Thoracic aorta (tissue), 2 donors: Measurements from ENCODE around the gene MXI1. TPM values are rescaled to one million over a fixed set of nuclear protein-coding genes. Genes with fewer than 3 reads are reported as not detected.

Experiments
- ATAC-seq: fragments of 150-250 bp; one replicate; pipeline ENCODE4 v1.8.0; 2017; ENCODE audit warnings: low read depth; ENCODE audit not compliant: insufficient number of reproducible peaks, low FRiP score
- DNase-seq: peaks from one replicate; pipeline ENCODE4 v3.0.0-alpha.2; 2020; ENCODE audit warnings: low spot score
- H3K27ac ChIP-seq, 2 donors: fragments of 200-600 bp; sonication (generic); 1 replicate in 1 of 2; 2 replicates in 1 of 2; pipeline ENCODE4 v1.5.1; 2016; ENCODE audit warnings: mild to moderate bottlenecking in 2 of 2, moderate library complexity in 2 of 2
- H3K27me3 ChIP-seq: fragments of 200-600 bp; sonication (generic); replicated peaks from 2 replicates; pipeline ENCODE4 v1.6.0; 2016; ENCODE audit warnings: mild to moderate bottlenecking; ENCODE audit not compliant: insufficient read depth
- H3K36me3 ChIP-seq: fragments of 200-600 bp; sonication (generic); one replicate; pipeline ENCODE4 v1.5.1; 2016
- H3K4me1 ChIP-seq, 2 donors: fragments of 200-600 bp; sonication (generic); 1 replicate in 1 of 2; 2 replicates in 1 of 2; pipeline versions ENCODE4 v1.5.1 to v1.6.0; 2016; ENCODE audit warnings: low read depth in 2 of 2, mild to moderate bottlenecking in 1 of 2; ENCODE audit not compliant: control insufficient read depth in 1 of 2
- H3K4me3 ChIP-seq: fragments of 200-600 bp; sonication (generic); 2 replicates; pipeline ENCODE4 v1.5.1; 2016; ENCODE audit warnings: mild to moderate bottlenecking
- H3K9me3 ChIP-seq: fragments of 200-600 bp; sonication (generic); 2 replicates; pipeline ENCODE4 v1.5.1; 2016
- CTCF ChIP-seq: fragments of 200-600 bp; sonication (generic); IDR thresholded peaks from one replicate; pipeline ENCODE4 v1.5.1; 2019; ENCODE audit warnings: antibody characterized with exemption
- total RNA-seq, 2 donors: library from RNA; depleted of rRNA; stranded (reverse); fragments of >200 nt; gene quantifications; one replicate each; pipeline versions ENCODE4 v1.1.0 to v1.2.3, GENCODE V29; 2016

MXI1 gene
- total RNA-seq, 2 donors from 2014 or later: 87.7 to 92.8 TPM

GRCh38 chr10:110163192-110163773, 44.1 kb upstream of the MXI1 start:
- no peak overlapping the region for H3K4me3 ChIP-seq
- no peaks in the 10 kb centered on the region for H3K36me3 ChIP-seq
- no peaks in the 10 kb centered on the region for H3K27me3 ChIP-seq
- H3K27ac ChIP-seq: no peak overlapping the region
- H3K4me1 ChIP-seq: peaks cover 0 to 6% of the 10 kb centered on the region in 2 donors
- H3K9me3 ChIP-seq: no peaks in the 10 kb centered on the region
- no peak for DNase-seq
- TF ChIP-seq CTCF: no peak
- no peak for ATAC-seq

- Histone ChIP-seq H3K9me3 (no peaks in the 10 kb centered on the region), H3K4me1 (peaks cover 0 to 11% of the 10 kb centered on the region in 2 donors), H3K27ac (no peak overlapping the region), H3K4me3 (no peak overlapping the region), H3K36me3 (no peaks in the 10 kb centered on the region), H3K27me3 (no peaks in the 10 kb centered on the region)
- DNase-seq (no peak), ATAC-seq (no peak)
- TF ChIP-seq CTCF: no peak
These were observed 43.6 kb upstream of the MXI1 start for GRCh38 chr10:110163841-110164240.

GRCh38 chr10:110165239-110165638, 42.2 kb upstream of the MXI1 start:
- DNase-seq (no peak), ATAC-seq (no peak)
- Histone ChIP-seq H3K9me3 (no peaks in the 10 kb centered on the region), H3K4me1 (peaks cover 0 to 11% of the 10 kb centered on the region in 2 donors), H3K36me3 (no peaks in the 10 kb centered on the region), H3K27me3 (no peaks in the 10 kb centered on the region), H3K27ac (no peak overlapping the region), H3K4me3 (no peak overlapping the region)
- TF ChIP-seq CTCF: no peak

- DNase-seq: no peak
- H3K27ac ChIP-seq: no peak overlapping the region
- no peaks in the 10 kb centered on the region for H3K9me3 ChIP-seq
- no peak overlapping the region for H3K4me3 ChIP-seq
- H3K36me3 ChIP-seq: no peaks in the 10 kb centered on the region
- H3K27me3 ChIP-seq: no peaks in the 10 kb centered on the region
- no peak for ATAC-seq
- no peak for TF ChIP-seq CTCF
- peaks cover 0 to 11% of the 10 kb centered on the region in 2 donors for H3K4me1 ChIP-seq
These were observed 40.3 kb upstream of the MXI1 start for GRCh38 chr10:110167149-110167548.

- no peaks in the 10 kb centered on the region for H3K27me3 ChIP-seq
- DNase-seq (no peak), ATAC-seq (no peak)
- H3K4me1 ChIP-seq: peaks cover 0 to 11% of the 10 kb centered on the region in 2 donors
- TF ChIP-seq CTCF: no peak
- peak overlapping the region; percentile 34 for H3K4me3 ChIP-seq
- H3K9me3 ChIP-seq: no peaks in the 10 kb centered on the region
- no peaks in the 10 kb centered on the region for H3K36me3 ChIP-seq
- no peak overlapping the region for H3K27ac ChIP-seq
These were observed 38.6 kb upstream of the MXI1 start for GRCh38 chr10:110168601-110169481.
